NT2/D1 (cell line): ENCODE results near the gene KLHL29.

Source experiments
- DNase-seq: peaks from one replicate; pipeline ENCODE4 v3.0.0-alpha.2; 2011; ENCODE audit warnings: low read depth, low spot score
- H3K27me3 ChIP-seq: 2 replicates; pipeline ENCODE4 v1.6.0; 2011; ENCODE audit warnings: mild to moderate bottlenecking; ENCODE audit not compliant: insufficient read length, insufficient read depth
- H3K36me3 ChIP-seq: 2 replicates; pipeline ENCODE4 v1.6.1; 2011; ENCODE audit warnings: mild to moderate bottlenecking, low read length, mixed read lengths; ENCODE audit not compliant: insufficient read depth, insufficient read length
- H3K4me1 ChIP-seq: 2 replicates; pipeline ENCODE4 v1.5.1; 2011; ENCODE audit not compliant: insufficient read depth, insufficient read length
- H3K4me3 ChIP-seq: 2 replicates; pipeline ENCODE4 v1.5.1; 2011; ENCODE audit warnings: low read depth; ENCODE audit not compliant: insufficient read length
- H3K9ac ChIP-seq: 2 replicates; pipeline ENCODE4 v1.6.0; 2011; ENCODE audit warnings: low read depth; ENCODE audit not compliant: insufficient read length
- H3K9me3 ChIP-seq: 2 replicates; pipeline ENCODE4 v1.5.1; 2011; ENCODE audit warnings: mild to moderate bottlenecking, low read length; ENCODE audit not compliant: insufficient read depth
- SUZ12 ChIP-seq: IDR thresholded peaks from 2 replicates; pipeline ENCODE4 v1.6.1; 2011; ENCODE audit not compliant: insufficient read length, insufficient read depth; ENCODE audit errors: extremely low read depth
- YY1 ChIP-seq: IDR thresholded peaks from 2 replicates; pipeline ENCODE4 v1.6.1; 2011; ENCODE audit not compliant: insufficient read length, insufficient read depth
- ZNF274 ChIP-seq: IDR thresholded peaks from 2 replicates; pipeline ENCODE4 v1.6.1; 2011; ENCODE audit warnings: mild to moderate bottlenecking, low read depth, low read length

Gene KLHL29

GRCh38 chr2:23445450-23445868, 60.5 kb downstream of the KLHL29 start:
- no peaks in the 10 kb centered on the region for H3K36me3 ChIP-seq
- H3K4me3 ChIP-seq, result no peak overlapping the region
- H3K9me3 ChIP-seq, result peaks cover 12% of the 10 kb centered on the region
- H3K4me1 ChIP-seq, result no peaks in the 10 kb centered on the region
- H3K9ac ChIP-seq, result no peak overlapping the region
- no peak for TF ChIP-seq SUZ12
- no peak for TF ChIP-seq YY1
- TF ChIP-seq ZNF274, result no peak
- no peaks in the 10 kb centered on the region for H3K27me3 ChIP-seq
- no peak for DNase-seq

GRCh38 chr2:23446916-23447315, 61.9 kb downstream of the KLHL29 start:
- H3K27me3 ChIP-seq, result no peaks in the 10 kb centered on the region
- H3K4me1 ChIP-seq, result no peaks in the 10 kb centered on the region
- no peak overlapping the region for H3K9ac ChIP-seq
- no peak for TF ChIP-seq YY1
- no peak for TF ChIP-seq SUZ12
- no peak for TF ChIP-seq ZNF274
- H3K9me3 ChIP-seq, result peaks cover 6% of the 10 kb centered on the region
- no peak for DNase-seq
- H3K36me3 ChIP-seq, result no peaks in the 10 kb centered on the region
- no peak overlapping the region for H3K4me3 ChIP-seq

- Histone ChIP-seq H3K9ac (no peak overlapping the region), H3K4me3 (no peak overlapping the region), H3K27me3 (no peaks in the 10 kb centered on the region), H3K9me3 (peaks cover 2% of the 10 kb centered on the region; the same call in 1 of the 2 replicates), H3K4me1 (no peaks in the 10 kb centered on the region), H3K36me3 (no peaks in the 10 kb centered on the region)
- no peak for DNase-seq
- TF ChIP-seq YY1 (no peak), SUZ12 (no peak), ZNF274 (no peak)
Measured at GRCh38 chr2:23447405-23447804, 62.4 kb downstream of the KLHL29 start.

- no peaks in the 10 kb centered on the region for H3K36me3 ChIP-seq
- no peak overlapping the region for H3K9ac ChIP-seq
- H3K27me3 ChIP-seq, result no peaks in the 10 kb centered on the region
- no peaks in the 10 kb centered on the region for H3K9me3 ChIP-seq
- H3K4me1 ChIP-seq, result no peaks in the 10 kb centered on the region
- H3K4me3 ChIP-seq, result no peak overlapping the region
- no peak for DNase-seq
- TF ChIP-seq ZNF274 (no peak), YY1 (no peak)
Measured at GRCh38 chr2:23448906-23449305, 63.9 kb downstream of the KLHL29 start.

GRCh38 chr2:23449413-23449812, 64.4 kb downstream of the KLHL29 start:
- no peaks in the 10 kb centered on the region for H3K36me3 ChIP-seq
- no peaks in the 10 kb centered on the region for H3K9me3 ChIP-seq
- H3K9ac ChIP-seq, result no peak overlapping the region
- H3K4me1 ChIP-seq, result no peaks in the 10 kb centered on the region
- no peak for TF ChIP-seq ZNF274
- no peak for TF ChIP-seq YY1
- no peak for TF ChIP-seq SUZ12
- DNase-seq, result no peak
- no peaks in the 10 kb centered on the region for H3K27me3 ChIP-seq
- no peak overlapping the region for H3K4me3 ChIP-seq

GRCh38 chr2:23449831-23450331, 64.9 kb downstream of the KLHL29 start:
- TF ChIP-seq SUZ12, result no peak
- no peak for TF ChIP-seq YY1
- TF ChIP-seq ZNF274, result no peak
- no peaks in the 10 kb centered on the region for H3K9me3 ChIP-seq
- H3K4me1 ChIP-seq, result no peaks in the 10 kb centered on the region
- H3K9ac ChIP-seq, result no peak overlapping the region
- no peak overlapping the region for H3K4me3 ChIP-seq
- no peaks in the 10 kb centered on the region for H3K27me3 ChIP-seq
- no peaks in the 10 kb centered on the region for H3K36me3 ChIP-seq
- DNase-seq, result no peak

GRCh38 chr2:23452372-23452771, 67.4 kb downstream of the KLHL29 start:
- Histone ChIP-seq H3K4me1 (no peaks in the 10 kb centered on the region), H3K36me3 (no peaks in the 10 kb centered on the region), H3K27me3 (no peaks in the 10 kb centered on the region), H3K9ac (no peak overlapping the region), H3K9me3 (no peaks in the 10 kb centered on the region), H3K4me3 (no peak overlapping the region)
- DNase-seq, result no peak
- TF ChIP-seq SUZ12, result no peak
- no peak for TF ChIP-seq YY1

GRCh38 chr2:23452853-23453420, 68.0 kb downstream of the KLHL29 start:
- TF ChIP-seq SUZ12 (no peak), ZNF274 (no peak), YY1 (no peak)
- no peak overlapping the region for H3K4me3 ChIP-seq
- no peak overlapping the region for H3K9ac ChIP-seq
- H3K4me1 ChIP-seq, result no peaks in the 10 kb centered on the region
- no peaks in the 10 kb centered on the region for H3K36me3 ChIP-seq
- no peak for DNase-seq
- no peaks in the 10 kb centered on the region for H3K27me3 ChIP-seq
- H3K9me3 ChIP-seq, result no peaks in the 10 kb centered on the region
